Panc1 (cell line): ENCODE results near the gene ZNF74. TPM values are rescaled to one million over a fixed set of nuclear protein-coding genes. Genes with fewer than 3 reads are reported as not detected.

ENCODE experiments used
- ATAC-seq: fragments of 200-7000 bp; cut with Tn5 transposase; 2 replicates; pipeline ENCODE4 v1.9.1; 2020; ENCODE audit warnings: mild to moderate bottlenecking, moderate library complexity
- BruUV-seq: library from RNA; stranded (reverse); fragments of 400-500 nt; replicated peaks from 2 replicates; lab custom pipeline; 2021; lab: Mats Ljungman, UMichigan
- CTCF ChIA-PET: fragments of 300-600 bp; sonication (Branson Sonifier 250); formaldehyde crosslinking; loops from one replicate; lab custom pipeline; 2022; ENCODE audit warnings: antibody characterized with exemption; lab: Charles Lee
- POLR2A ChIA-PET: fragments of 300-600 bp; sonication (Branson Sonifier 250); formaldehyde crosslinking; loops from one replicate; lab custom pipeline; 2022; ENCODE audit warnings: antibody characterized with exemption; lab: Charles Lee
- DNase-seq: peaks from one replicate; pipeline ENCODE4 v3.0.0-alpha.2; 2010; ENCODE audit warnings: low read depth, low spot score
- H3K27ac ChIP-seq: 2 replicates; pipeline ENCODE4 v1.5.1; 2011; ENCODE audit warnings: mild to moderate bottlenecking, low read length, inconsistent platforms
- H3K27me3 ChIP-seq: fragments of 200-500 bp; sonication (Bioruptor generic); 2 replicates; pipeline ENCODE4 v1.6.0; 2014; ENCODE audit warnings: low read length, inconsistent platforms; ENCODE audit not compliant: control insufficient read depth, insufficient read depth
- H3K36me3 ChIP-seq: fragments of 200-500 bp; sonication (Bioruptor generic); 2 replicates; pipeline ENCODE4 v1.5.1; 2014; ENCODE audit warnings: inconsistent platforms, mild to moderate bottlenecking, low read length, moderate library complexity; ENCODE audit not compliant: control insufficient read depth, insufficient read depth
- H3K4me1 ChIP-seq: 2 replicates; pipeline ENCODE4 v1.5.1; 2011; ENCODE audit warnings: inconsistent platforms, mild to moderate bottlenecking, low read length, moderate library complexity; ENCODE audit not compliant: control insufficient read depth, insufficient read depth
- H3K4me3 ChIP-seq, 2 experiments: 2 replicates each; pipeline ENCODE4 v1.5.1; 2011 to 2012; ENCODE audit warnings: low read depth in 2 of 2, low read length in 2 of 2, mild to moderate bottlenecking in 2 of 2, inconsistent platforms in 1 of 2, moderate library complexity in 1 of 2
- H3K9me3 ChIP-seq: fragments of 200-500 bp; sonication (Bioruptor generic); 2 replicates; pipeline ENCODE4 v1.5.1; 2014; ENCODE audit warnings: low read depth, mild to moderate bottlenecking, inconsistent platforms, low read length, moderate library complexity; ENCODE audit not compliant: control insufficient read depth, insufficient read depth
- CTCF ChIP-seq: fragments of 450-650 bp; IDR thresholded peaks from 2 replicates; pipeline ENCODE4 v1.5.1; 2017; ENCODE audit warnings: mild to moderate bottlenecking
- POLR2AphosphoS5 ChIP-seq: IDR thresholded peaks from 2 replicates; pipeline ENCODE4 v1.6.1; 2012; ENCODE audit warnings: mild to moderate bottlenecking, low read depth, low read length, moderate library complexity
- REST ChIP-seq, 2 experiments: IDR thresholded peaks; 2 replicates each; pipeline ENCODE4 v1.6.1; 2011 to 2012; ENCODE audit warnings: low read depth in 2 of 2, control low read depth in 1 of 2, low read length in 1 of 2, mild to moderate bottlenecking in 1 of 2, moderate library complexity in 1 of 2; ENCODE audit not compliant: insufficient read depth in 1 of 2
- SIN3A ChIP-seq: IDR thresholded peaks from 2 replicates; pipeline ENCODE4 v1.6.1; 2012; ENCODE audit warnings: low read depth, mild to moderate bottlenecking, low read length, moderate library complexity, borderline replicate concordance; ENCODE audit not compliant: insufficient read depth
- TCF7L2 ChIP-seq: IDR thresholded peaks from 2 replicates; pipeline ENCODE4 v1.6.1; 2011; ENCODE audit warnings: mild to moderate bottlenecking, low read depth, low read length, inconsistent platforms
- in situ Hi-C: cut with HindIII; loops from 2 replicates; pipeline ENCODE4 v1.10.0; 2016; ENCODE audit warnings: low sequenced_read_pairs, low pct_unique_long_range_greater_than_20kb
- intact Hi-C: fragments of 100-400 bp; cut with micrococcal nuclease; formaldehyde crosslinking; loops from one replicate; pipeline ENCODE4 v1.10.0; 2022; ENCODE audit not compliant: unreplicated experiment
- total RNA-seq: library from RNA; stranded (reverse); gene quantifications from one replicate; pipeline ENCODE4 v1.2.1, GENCODE V29; 2021; ENCODE audit not compliant: unreplicated experiment

ZNF74 gene
- total RNA-seq, 1 experiment from 2014 or later = 13.2 TPM

GRCh38 chr22:20405931-20406685, 12.2 kb downstream of the ZNF74 start:
- Histone ChIP-seq H3K4me3 (no peak overlapping the region), H3K9me3 (no peaks in the 10 kb centered on the region), H3K27ac (no peak overlapping the region), H3K36me3 (no peaks in the 10 kb centered on the region), H3K4me1 (no peaks in the 10 kb centered on the region), H3K27me3 (no peaks in the 10 kb centered on the region)
- POLR2A ChIA-PET = no interaction called here
- TF ChIP-seq CTCF (no peak), REST (IDR thresholded peaks at IDR 0.05; ENCODE audit: insufficient read depth in 1 of 2, low read depth in 2 of 2, low read length in 1 of 2) (no peak), SIN3A (no peak), POLR2AphosphoS5 (no peak), TCF7L2 (no peak)
- CTCF ChIA-PET = no interaction called here
- no peak for ATAC-seq
- no TSS peak for BruUV-seq
- in situ Hi-C loops = no loop called here
- no peak for DNase-seq
- intact Hi-C loops = no loop called here

- DNase-seq (no peak), ATAC-seq (no peak)
- intact Hi-C loops (no loop called here), in situ Hi-C loops (no loop called here)
- Histone ChIP-seq H3K4me1 (no peaks in the 10 kb centered on the region), H3K36me3 (no peaks in the 10 kb centered on the region), H3K27ac (no peak overlapping the region), H3K9me3 (no peaks in the 10 kb centered on the region), H3K27me3 (no peaks in the 10 kb centered on the region), H3K4me3 (no peak overlapping the region)
- TF ChIP-seq SIN3A (no peak), REST (IDR thresholded peaks at IDR 0.05; ENCODE audit: insufficient read depth in 1 of 2, low read depth in 2 of 2, low read length in 1 of 2) (no peak), CTCF (no peak), POLR2AphosphoS5 (no peak), TCF7L2 (no peak)
- TSS peak; percentile 54 for BruUV-seq
- POLR2A ChIA-PET = no interaction called here
- CTCF ChIA-PET = no interaction called here
Observed at GRCh38 chr22:20406686-20407408, 12.9 kb downstream of the ZNF74 start.
